Activated T-helper 17 cell treated with anti-CD3 and anti-CD28 coated beads, Interleukin-2, amount 50 U/mL, for 72 hours (primary cell): Measurements from ENCODE around the gene C1orf210. TPM values are rescaled to one million over a fixed set of nuclear protein-coding genes. Genes with fewer than 3 reads are reported as not detected.

Source experiments
- ATAC-seq: fragments of 150-1000 bp; cut with Tn5 transposase; replicated peaks from 2 replicates; pipeline ENCODE4 v1.10.0; 2021; ENCODE audit warnings: mild to moderate bottlenecking, moderate library complexity
- H3K27ac Mint-ChIP-seq: one replicate; pipeline ENCODE4 v1.8.0; 2022; ENCODE audit warnings: mixed read lengths
- H3K27me3 Mint-ChIP-seq: one replicate; pipeline ENCODE4 v1.8.0; 2022; ENCODE audit warnings: mixed read lengths
- H3K36me3 Mint-ChIP-seq: one replicate; pipeline ENCODE4 v1.8.0; 2022; ENCODE audit warnings: low read depth, mild to moderate bottlenecking, mixed read lengths
- H3K4me1 Mint-ChIP-seq: one replicate; pipeline ENCODE4 v1.8.0; 2022; ENCODE audit warnings: mixed read lengths
- H3K4me3 Mint-ChIP-seq: one replicate; pipeline ENCODE4 v1.8.0; 2022; ENCODE audit warnings: mild to moderate bottlenecking, mixed read lengths
- H3K9me3 Mint-ChIP-seq: one replicate; pipeline ENCODE4 v1.8.0; 2022; ENCODE audit warnings: mixed read lengths
- total RNA-seq, 2 donors: library from RNA; stranded (reverse); gene quantifications; one replicate each; pipeline ENCODE4 v1.2.3, GENCODE V29; 2022

C1orf210 gene
- total RNA-seq, 2 donors from 2014 or later, result not detected

DNA sequence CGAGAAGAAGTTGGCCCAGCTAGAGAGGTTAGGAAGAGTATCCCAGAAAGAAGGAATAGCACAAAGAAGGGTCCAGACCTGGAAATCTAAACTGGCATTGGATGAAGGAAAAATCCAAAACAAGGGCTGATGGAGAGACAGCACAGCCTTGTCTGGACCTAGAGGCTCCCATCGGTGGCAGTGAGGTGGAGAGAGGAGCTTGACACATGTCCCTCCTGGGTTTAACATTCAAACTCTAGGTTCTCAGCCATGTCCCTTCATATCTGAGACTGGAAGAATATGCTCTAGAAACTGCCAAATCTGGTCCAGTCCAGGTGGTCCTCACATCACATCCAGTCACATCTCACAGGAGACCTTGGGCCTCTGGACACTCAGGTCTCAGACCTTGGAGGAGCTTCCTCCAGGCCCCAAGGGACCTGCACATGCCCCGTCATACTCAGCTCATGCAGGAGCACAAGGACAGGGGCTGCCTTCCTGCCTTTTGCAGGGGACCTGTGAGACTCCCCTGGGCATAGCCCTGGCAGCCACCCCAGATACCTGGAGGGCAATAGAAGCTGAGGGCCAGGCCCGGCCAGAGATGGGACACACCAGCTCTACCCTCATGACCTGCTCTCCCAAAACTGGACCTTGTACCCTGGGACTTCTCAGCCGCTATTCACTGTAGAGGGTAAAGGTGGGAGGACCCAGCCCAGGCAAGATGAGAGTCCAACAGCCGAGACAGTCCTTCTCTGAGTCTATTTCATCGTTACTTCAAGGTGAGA is 8.1 kb downstream of the C1orf210 start:
- no peak overlapping the region for H3K4me3 Mint-ChIP-seq
- H3K4me1 Mint-ChIP-seq, result peaks cover 10% of the 10 kb centered on the region
- peaks cover 6% of the 10 kb centered on the region for H3K9me3 Mint-ChIP-seq
- no peaks in the 10 kb centered on the region for H3K36me3 Mint-ChIP-seq
- ATAC-seq, result no peak
- H3K27ac Mint-ChIP-seq, result peak overlapping the region; percentile 16
- H3K27me3 Mint-ChIP-seq, result peaks cover 8% of the 10 kb centered on the region

DNA sequence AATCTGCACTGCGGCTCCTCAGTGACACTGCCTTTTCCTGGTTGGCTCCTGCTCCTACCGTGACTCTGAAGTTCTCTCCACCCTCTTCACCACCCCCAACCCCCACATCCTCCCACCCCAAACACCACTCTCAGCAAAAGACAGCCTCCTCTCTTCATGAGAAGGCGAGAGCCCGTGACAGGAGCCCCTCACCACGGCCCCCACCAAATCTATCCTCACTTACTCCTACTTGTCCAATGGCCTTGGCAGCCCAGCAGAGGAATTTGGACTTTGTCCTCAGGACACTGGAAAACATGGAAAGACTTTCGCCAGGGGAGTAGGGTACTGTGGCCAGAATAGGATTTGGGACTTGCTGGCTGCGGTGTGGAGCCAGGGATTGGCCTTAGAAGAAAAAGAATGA is 8.7 kb downstream of the C1orf210 start:
- peak overlapping the region; percentile 16 for H3K27ac Mint-ChIP-seq
- peaks cover 13% of the 10 kb centered on the region for H3K4me1 Mint-ChIP-seq
- H3K4me3 Mint-ChIP-seq, result no peak overlapping the region
- no peaks in the 10 kb centered on the region for H3K36me3 Mint-ChIP-seq
- ATAC-seq, result no peak
- peaks cover 6% of the 10 kb centered on the region for H3K9me3 Mint-ChIP-seq
- peaks cover 12% of the 10 kb centered on the region for H3K27me3 Mint-ChIP-seq

DNA sequence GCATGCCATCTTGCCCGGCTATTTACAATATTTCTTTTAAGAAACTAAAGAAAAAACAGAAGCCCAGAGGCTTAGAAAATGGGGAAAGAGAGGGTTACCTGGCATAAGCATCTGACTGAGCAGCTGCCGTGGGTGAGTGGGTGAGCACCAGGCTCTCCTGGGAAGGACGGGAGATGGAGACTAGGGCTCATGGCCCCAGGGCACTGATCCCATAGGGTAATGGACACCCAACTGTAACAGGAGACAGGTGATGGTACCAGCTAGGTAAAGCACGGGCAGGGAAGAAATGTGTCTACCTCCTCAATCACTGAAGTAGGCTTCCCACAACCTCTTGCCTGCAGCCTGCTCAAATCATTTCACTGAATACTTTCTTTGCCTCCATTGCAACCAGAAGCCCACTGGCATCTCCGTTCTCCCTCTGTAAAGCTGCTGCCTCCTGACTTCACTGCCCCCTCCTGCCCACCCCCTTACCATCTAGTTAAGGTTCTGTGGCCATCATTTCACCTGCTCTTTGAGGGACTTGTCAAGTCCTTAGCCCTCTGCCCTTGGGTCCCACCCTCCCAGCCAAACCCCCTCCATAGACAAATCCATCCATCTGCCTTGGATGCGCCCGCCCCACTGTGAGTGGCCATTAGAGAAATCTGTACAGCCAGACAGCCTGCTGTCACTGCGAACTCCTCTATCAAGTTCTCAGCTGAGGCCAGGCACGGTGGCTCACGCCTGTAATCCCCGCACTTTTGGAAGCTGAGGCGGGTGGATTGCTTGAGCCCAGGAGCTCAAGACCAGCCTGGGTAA is 9.4 kb downstream of the C1orf210 start:
- peaks cover 20% of the 10 kb centered on the region for H3K4me1 Mint-ChIP-seq
- H3K9me3 Mint-ChIP-seq, result peaks cover 6% of the 10 kb centered on the region
- H3K4me3 Mint-ChIP-seq, result no peak overlapping the region
- no peak for ATAC-seq
- H3K36me3 Mint-ChIP-seq, result no peaks in the 10 kb centered on the region
- peak overlapping the region; percentile 93 for H3K27ac Mint-ChIP-seq
- peaks cover 18% of the 10 kb centered on the region for H3K27me3 Mint-ChIP-seq

DNA sequence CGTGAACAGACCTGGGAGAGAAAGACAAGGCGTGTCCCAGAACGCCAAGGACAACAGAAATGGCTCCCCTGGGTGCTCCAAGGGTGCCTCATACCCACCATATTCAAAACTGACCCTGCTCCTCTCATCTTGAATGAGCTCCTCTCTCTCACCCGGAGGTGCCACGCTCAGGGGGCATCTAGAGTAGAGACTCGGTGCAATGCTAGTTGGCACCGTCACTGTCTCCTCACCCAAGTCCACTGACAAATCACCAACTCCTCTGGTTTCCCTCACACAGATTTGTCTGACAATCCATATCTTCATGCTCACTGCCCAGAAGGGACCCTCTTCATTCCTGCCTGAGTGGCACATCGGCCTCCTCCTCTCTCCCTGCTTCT is 10.6 kb downstream of the C1orf210 start:
- Mint-ChIP-seq H3K27ac (peak overlapping the region; percentile 93), H3K36me3 (no peaks in the 10 kb centered on the region), H3K27me3 (peaks cover 20% of the 10 kb centered on the region), H3K4me1 (peaks cover 21% of the 10 kb centered on the region), H3K4me3 (peak overlapping the region; percentile 73), H3K9me3 (peaks cover 6% of the 10 kb centered on the region)
- ATAC-seq, result no peak

DNA sequence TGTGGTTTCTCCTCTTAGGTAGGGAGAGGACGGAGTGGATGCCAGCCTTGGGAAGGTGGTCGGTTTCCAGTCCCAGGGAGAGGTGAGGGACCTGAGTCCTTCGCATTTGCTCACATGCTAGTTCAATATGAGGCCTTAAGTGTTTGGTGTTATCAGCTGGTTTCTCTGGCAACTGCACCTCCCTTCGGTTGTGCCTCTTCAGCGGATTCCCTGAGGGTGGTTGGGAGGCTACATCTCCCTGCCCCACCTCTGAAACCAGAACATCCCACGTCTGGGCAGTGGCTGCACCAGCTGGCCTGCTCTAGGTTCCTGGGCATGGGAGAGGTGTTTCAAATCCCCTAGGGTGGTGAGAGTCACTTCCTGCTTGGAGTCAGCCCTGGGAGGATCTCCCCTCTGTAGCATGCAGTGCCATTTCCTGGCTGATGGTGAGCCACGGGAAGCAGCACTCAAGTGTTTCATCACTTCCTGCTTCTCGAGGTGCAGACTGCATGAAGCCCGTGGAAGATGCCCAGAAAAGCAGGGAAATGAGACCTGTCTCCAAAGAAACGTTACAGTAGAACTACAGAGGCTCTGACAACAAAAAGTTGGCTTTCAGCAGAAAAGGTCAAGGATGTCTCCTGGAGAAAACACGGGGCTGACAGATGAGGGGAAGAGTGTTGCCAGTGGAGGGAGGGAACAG is 11.1 kb downstream of the C1orf210 start:
- peak; percentile 73 for ATAC-seq
- H3K27me3 Mint-ChIP-seq, result peaks cover 23% of the 10 kb centered on the region
- peak overlapping the region; percentile 73 for H3K4me3 Mint-ChIP-seq

DNA sequence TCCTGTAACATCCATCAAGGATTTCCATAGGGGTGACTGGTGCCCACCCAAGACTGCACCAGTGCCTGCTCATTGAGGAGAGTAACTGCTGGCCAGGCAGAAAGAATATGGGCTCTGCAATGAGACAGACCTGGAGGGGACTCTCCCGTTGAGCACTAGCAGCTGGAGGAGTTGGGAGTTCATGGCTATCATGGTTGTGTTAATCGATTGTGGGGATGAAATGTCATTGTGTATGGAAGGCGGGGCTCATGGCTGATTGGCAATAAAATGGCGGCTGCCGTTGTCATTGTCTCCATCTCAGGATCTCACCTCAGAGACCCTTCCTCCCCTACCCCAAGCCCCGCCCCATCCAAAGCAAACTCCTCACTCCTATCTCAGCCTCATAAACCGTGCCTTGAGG is 11.7 kb downstream of the C1orf210 start:
- H3K4me3 Mint-ChIP-seq, result no peak overlapping the region
- H3K9me3 Mint-ChIP-seq, result peaks cover 6% of the 10 kb centered on the region
- no peaks in the 10 kb centered on the region for H3K36me3 Mint-ChIP-seq
- no peak overlapping the region for H3K27ac Mint-ChIP-seq
- no peak for ATAC-seq
- peaks cover 21% of the 10 kb centered on the region for H3K4me1 Mint-ChIP-seq
- peaks cover 24% of the 10 kb centered on the region for H3K27me3 Mint-ChIP-seq

More for the DNA sequence above, 11.1 kb downstream of the C1orf210 start:
- H3K27ac Mint-ChIP-seq, result peak overlapping the region; percentile 93
- peaks cover 6% of the 10 kb centered on the region for H3K9me3 Mint-ChIP-seq
- no peaks in the 10 kb centered on the region for H3K36me3 Mint-ChIP-seq
- peaks cover 21% of the 10 kb centered on the region for H3K4me1 Mint-ChIP-seq

DNA sequence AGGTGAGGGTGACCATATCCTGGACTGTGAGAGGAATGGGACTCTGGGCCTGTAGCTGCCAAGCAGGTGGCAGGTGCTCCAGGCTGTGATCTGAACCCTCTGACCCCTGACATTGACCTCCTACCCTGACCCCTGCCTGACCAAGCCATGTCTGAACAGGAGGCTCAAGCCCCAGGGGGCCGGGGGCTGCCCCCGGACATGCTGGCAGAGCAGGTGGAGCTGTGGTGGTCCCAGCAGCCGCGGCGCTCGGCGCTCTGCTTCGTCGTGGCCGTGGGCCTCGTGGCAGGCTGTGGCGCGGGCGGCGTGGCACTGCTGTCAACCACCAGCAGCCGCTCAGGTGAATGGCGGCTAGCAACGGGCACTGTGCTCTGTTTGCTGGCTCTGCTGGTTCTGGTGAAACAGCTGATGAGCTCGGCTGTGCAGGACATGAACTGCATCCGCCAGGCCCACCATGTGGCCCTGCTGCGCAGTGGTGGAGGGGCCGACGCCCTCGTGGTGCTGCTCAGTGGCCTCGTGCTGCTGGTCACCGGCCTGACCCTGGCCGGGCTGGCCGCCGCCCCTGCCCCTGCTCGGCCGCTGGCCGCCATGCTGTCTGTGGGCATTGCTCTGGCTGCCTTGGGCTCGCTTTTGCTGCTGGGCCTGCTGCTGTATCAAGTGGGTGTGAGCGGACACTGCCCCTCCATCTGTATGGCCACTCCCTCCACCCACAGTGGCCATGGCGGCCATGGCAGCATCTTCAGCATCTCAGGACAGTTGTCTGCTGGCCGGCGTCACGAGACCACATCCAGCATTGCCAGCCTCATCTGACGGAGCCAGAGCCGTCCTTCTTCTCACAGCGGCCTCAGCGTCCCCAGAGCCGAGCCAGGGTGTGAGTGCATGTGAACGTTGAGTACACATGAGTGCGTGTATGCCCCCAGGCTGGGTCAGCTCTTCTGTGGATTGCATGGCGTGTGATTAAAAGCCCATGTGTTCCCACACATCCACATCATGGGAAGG is 12.5 kb downstream of the C1orf210 start:
- no peak for ATAC-seq
- peaks cover 21% of the 10 kb centered on the region for H3K4me1 Mint-ChIP-seq
- H3K9me3 Mint-ChIP-seq, result peaks cover 6% of the 10 kb centered on the region
- H3K4me3 Mint-ChIP-seq, result no peak overlapping the region
- no peak overlapping the region for H3K27ac Mint-ChIP-seq
- no peaks in the 10 kb centered on the region for H3K36me3 Mint-ChIP-seq
- peaks cover 24% of the 10 kb centered on the region for H3K27me3 Mint-ChIP-seq

DNA sequence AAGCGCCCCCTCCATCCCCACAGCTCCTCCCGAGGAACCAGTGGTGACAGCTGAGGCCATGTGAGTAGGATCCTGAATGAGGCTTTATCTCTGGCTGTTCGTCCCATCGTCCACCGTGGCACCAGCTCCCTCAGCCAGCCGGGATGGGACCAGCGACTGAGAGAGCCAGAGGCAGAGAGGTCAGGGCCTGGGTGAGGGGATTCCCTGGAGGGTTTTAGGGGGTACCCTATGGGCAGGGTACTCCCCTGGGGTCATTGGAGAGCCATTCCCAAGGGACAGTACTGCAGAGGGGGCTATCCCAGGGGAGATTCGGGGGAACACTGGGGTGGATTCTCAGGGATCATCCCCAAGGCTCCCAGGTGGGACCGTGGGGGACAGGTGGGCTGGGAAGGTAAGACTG is 13.2 kb downstream of the C1orf210 start:
- Mint-ChIP-seq H3K9me3 (peaks cover 6% of the 10 kb centered on the region), H3K27ac (no peak overlapping the region)
- no peak for ATAC-seq

DNA sequence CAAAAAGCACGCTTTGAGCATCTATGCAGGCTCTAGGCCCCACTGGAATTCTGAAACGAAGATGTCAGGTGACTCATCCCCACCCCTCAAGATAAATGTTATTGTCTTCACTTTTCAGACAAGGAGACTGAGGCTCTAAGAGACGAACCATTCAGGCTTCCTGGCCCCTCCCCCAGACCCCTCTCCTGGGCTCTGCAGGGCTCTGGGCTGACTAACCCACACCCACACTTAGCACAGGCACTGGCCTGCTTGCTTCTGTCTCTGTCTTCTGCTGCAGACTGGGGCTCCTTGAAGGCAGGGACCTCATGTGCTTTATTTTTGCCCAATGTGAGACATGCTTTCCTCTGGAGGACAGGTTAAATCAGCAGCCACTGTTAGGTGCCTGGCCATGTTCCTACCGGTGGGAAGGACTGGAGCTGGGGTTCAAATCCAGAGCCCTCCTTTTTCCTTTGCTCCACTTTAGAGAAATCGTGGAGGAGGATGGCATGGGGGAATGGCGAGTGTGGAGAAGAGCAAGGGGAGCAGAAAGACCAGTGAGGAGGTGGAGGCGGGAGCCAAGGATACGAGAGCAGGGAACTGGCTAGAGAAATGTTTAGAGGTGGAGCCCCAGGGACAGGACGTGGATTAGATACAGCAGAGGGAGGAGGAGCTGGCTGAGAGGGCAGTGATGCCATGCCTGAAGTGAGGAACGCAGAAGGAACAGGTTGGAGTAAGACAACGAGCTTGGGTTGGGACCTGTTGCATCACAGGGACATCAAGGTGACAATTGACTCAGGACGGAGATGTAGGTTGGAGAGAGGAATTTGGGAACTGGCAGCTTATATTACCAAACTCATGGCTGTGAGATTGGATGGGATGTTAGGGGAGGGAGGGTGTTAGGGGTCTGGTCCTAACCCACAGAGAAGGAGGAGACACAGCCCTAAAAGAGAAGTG is 13.9 kb downstream of the C1orf210 start:
- no peaks in the 10 kb centered on the region for H3K36me3 Mint-ChIP-seq
- peaks cover 6% of the 10 kb centered on the region for H3K9me3 Mint-ChIP-seq
- H3K4me3 Mint-ChIP-seq, result peak overlapping the region; percentile 58
- peak overlapping the region; percentile 25 for H3K27ac Mint-ChIP-seq
- H3K4me1 Mint-ChIP-seq, result peaks cover 21% of the 10 kb centered on the region
- peak; percentile 34 for ATAC-seq
- peaks cover 24% of the 10 kb centered on the region for H3K27me3 Mint-ChIP-seq

More for the DNA sequence above, 13.2 kb downstream of the C1orf210 start:
- peaks cover 24% of the 10 kb centered on the region for H3K27me3 Mint-ChIP-seq
- H3K4me1 Mint-ChIP-seq, result peaks cover 21% of the 10 kb centered on the region
- no peak overlapping the region for H3K4me3 Mint-ChIP-seq
- no peaks in the 10 kb centered on the region for H3K36me3 Mint-ChIP-seq

DNA sequence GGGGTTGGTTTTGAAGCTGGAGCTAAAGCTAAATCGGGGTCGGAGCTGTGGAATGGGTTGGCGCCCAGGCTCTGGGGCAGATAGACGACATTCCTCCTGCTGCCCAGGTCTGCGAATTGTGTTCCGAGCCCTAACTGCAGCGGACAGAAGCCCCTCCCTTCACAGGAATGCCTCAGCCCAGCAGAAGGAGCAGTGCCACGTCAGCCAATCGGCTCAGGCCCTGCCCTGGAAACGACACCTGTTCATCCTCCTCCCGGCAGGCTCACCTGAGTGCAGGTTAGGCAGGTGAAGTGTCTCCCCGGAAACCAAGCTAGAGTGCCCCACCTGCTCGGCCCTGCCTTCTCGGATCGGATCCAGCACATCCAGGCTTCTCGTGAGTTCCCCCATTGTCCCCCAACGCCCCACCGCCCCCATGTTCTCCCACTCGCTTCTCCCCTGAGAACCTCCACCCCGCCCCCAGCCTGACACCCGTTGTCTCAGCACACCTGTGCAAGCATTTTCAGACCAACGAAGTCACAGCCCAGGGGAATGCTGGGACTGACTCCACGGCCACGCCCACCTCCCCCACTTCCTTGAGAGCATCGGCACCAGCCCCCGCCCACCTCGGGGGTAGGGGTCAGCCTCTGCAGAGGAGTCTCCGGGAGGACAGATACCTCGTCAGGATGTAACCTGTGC is 14.8 kb downstream of the C1orf210 start:
- Mint-ChIP-seq H3K36me3 (no peaks in the 10 kb centered on the region), H3K4me1 (peaks cover 21% of the 10 kb centered on the region), H3K27me3 (peaks cover 24% of the 10 kb centered on the region), H3K27ac (no peak overlapping the region), H3K4me3 (peak overlapping the region; percentile 58), H3K9me3 (peaks cover 6% of the 10 kb centered on the region)
- ATAC-seq, result peak; percentile 26

DNA sequence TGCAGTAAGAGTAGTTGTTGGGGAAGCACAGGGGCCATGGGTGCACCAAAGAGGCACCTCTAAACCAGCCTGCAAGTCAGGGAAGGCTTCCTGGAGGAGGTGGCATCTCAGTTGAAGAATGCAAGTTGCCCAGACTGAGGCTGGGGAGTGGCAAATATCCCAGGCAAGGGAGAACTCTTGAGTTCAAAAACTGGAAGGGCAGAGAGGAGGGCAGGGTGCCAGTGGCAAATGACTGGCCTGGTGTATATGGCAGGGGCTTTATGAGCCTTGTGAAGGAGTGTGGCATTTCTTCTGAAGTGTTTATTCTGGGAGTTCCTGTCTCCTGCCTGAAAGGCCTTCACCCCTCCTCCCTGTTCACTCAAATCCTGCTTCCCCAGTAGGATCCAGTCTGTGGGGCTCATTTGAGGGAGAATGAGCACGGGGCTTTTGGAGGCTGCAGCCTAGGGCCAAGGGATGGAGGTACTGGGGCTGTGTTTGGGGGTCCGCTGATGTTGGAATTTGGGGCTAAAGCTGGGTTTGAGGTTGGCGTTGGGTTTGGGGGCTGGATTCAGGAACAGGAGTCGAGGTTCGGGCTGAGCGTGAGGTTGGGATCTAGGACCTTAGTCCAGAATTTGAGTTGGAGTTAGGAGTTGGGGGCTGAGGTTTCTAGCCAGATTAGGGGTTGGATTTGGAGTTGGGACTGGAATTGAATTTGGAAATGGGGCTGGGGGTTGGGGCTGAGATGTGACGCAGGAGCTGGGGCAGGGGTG is 15.6 kb downstream of the C1orf210 start, which contains the start of gene TMEM125:
Gene TMEM125, plus strand, starts transcription at position 357 of the 749 bp plus-strand sequence. CDS start 2,740 bp downstream, outside the sequence.
- ATAC-seq, result no peak
- Mint-ChIP-seq H3K27me3 (peaks cover 24% of the 10 kb centered on the region), H3K4me3 (peak within 1 kb of the TSS; percentile 58), H3K9me3 (peaks cover 3% of the 10 kb centered on the region), H3K4me1 (peaks cover 16% of the 10 kb centered on the region), H3K27ac (no peak within 1 kb of the TSS), H3K36me3 (no peaks in the 10 kb centered on the region)
